COLO668 (cell line): ENCODE measurements around the gene ABHD2.
"Not testable (repeated sequence)": the region's sequence is repeated elsewhere in the genome, so short reads cannot be mapped to it uniquely, and the experiment has no call there.

Experiments
- DNase-seq: peaks from one replicate; lab custom pipeline; 2025; ENCODE audit not compliant: unreplicated experiment; lab: John Stamatoyannopoulos, UW

The ABHD2 gene

GRCh38 chr15:89136818-89137772 lies 48.8 kb downstream of the ABHD2 start:
- no peak for DNase-seq

GRCh38 chr15:89137926-89138325 lies 49.7 kb downstream of the ABHD2 start:
- DNase-seq: no peak

- no peak for DNase-seq
These were observed 50.9 kb downstream of the ABHD2 start for GRCh38 chr15:89138999-89139612.

- DNase-seq: no peak
These were observed 51.6 kb downstream of the ABHD2 start for GRCh38 chr15:89139613-89140499.

GRCh38 chr15:89140595-89140994 lies 52.3 kb downstream of the ABHD2 start:
- no peak for DNase-seq

GRCh38 chr15:89141159-89141558 lies 52.9 kb downstream of the ABHD2 start:
- not testable (repeated sequence) for DNase-seq

GRCh38 chr15:89141885-89142284 lies 53.6 kb downstream of the ABHD2 start:
- no peak for DNase-seq

GRCh38 chr15:89142423-89142822 lies 54.2 kb downstream of the ABHD2 start:
- no peak for DNase-seq

GRCh38 chr15:89143503-89144162 lies 55.4 kb downstream of the ABHD2 start:
- no peak for DNase-seq

GRCh38 chr15:89144491-89144890 lies 56.2 kb downstream of the ABHD2 start:
- DNase-seq: no peak

GRCh38 chr15:89146366-89146765 lies 58.1 kb downstream of the ABHD2 start:
- no peak for DNase-seq

GRCh38 chr15:89148126-89148525 lies 59.9 kb downstream of the ABHD2 start:
- DNase-seq: no peak

- DNase-seq: no peak
These were observed 61.3 kb downstream of the ABHD2 start for GRCh38 chr15:89149501-89150101.

GRCh38 chr15:89150287-89150686 lies 62.0 kb downstream of the ABHD2 start:
- DNase-seq: no peak

- peak; percentile 36 for DNase-seq
These were observed 62.8 kb downstream of the ABHD2 start for GRCh38 chr15:89150762-89151664.

GRCh38 chr15:89155122-89155521 lies 66.9 kb downstream of the ABHD2 start:
- DNase-seq: no peak

GRCh38 chr15:89155656-89156055 lies 67.4 kb downstream of the ABHD2 start:
- DNase-seq: no peak

GRCh38 chr15:89157061-89157460 lies 68.8 kb downstream of the ABHD2 start:
- no peak for DNase-seq

- no peak for DNase-seq
These were observed 69.8 kb downstream of the ABHD2 start for GRCh38 chr15:89157918-89158564.
